K562 (cell line): ENCODE data around the gene PREX1. TPM values are rescaled to one million over a fixed set of nuclear protein-coding genes. Genes with fewer than 3 reads are reported as not detected.

Experiments
- ATAC-seq: fragments of 200-7000 bp; cut with Tn5 transposase; 3 replicates; pipeline ENCODE4 v1.9.1; 2020; ENCODE audit warnings: moderate library complexity
- BruUV-seq: library from RNA; stranded (reverse); fragments of 400-500 nt; replicated peaks from 2 replicates; lab custom pipeline; 2021; lab: Mats Ljungman, UMichigan
- CTCF ChIA-PET: fragments of 300-600 bp; formaldehyde crosslinking; extraction: SDS; loops from one replicate; lab custom pipeline; 2021; ENCODE audit warnings: low intra/inter-chr PET ratio; lab: Yijun Ruan, JAX
- POLR2A ChIA-PET: fragments of 300-600, 350-650 bp; sonication (Branson Sonifier 250); formaldehyde crosslinking; extraction: SDS; loops from one replicate; lab custom pipeline; 2021; ENCODE audit warnings: antibody characterized with exemption, inconsistent platforms; lab: Yijun Ruan, JAX
- DNase-seq, 4 experiments: peaks; one replicate each; pipeline versions ENCODE4 v3.0.0 to v3.0.0-alpha.2; 2011 to 2018; ENCODE audit warnings: low spot score in 3 of 4, mixed read lengths in 3 of 4; ENCODE audit errors: extremely low read depth in 1 of 4
- FAIRE-seq: peaks from 2 replicates; lab custom pipeline; 2011; peaks lifted over from hg19 to GRCh38; lab: Jason Lieb, UNC
- H2AFZ ChIP-seq: 2 replicates; pipeline ENCODE4 v1.6.0; 2011; ENCODE audit warnings: low read depth, low read length, control low read depth, inconsistent platforms
- H3K27ac ChIP-seq: fragments of 200-600 bp; 3 replicates; pipeline ENCODE4 v1.8.0; 2011; ENCODE audit warnings: low read depth, mild to moderate bottlenecking, control low read depth, inconsistent platforms, low read length, moderate library complexity, mixed read lengths; ENCODE audit errors: extremely low read depth
- H3K27me3 ChIP-seq, 2 experiments: fragments of 300-600 bp in 1 of 2; 2 replicates in 1 of 2; 3 replicates in 1 of 2; pipeline versions ENCODE4 v1.6.0 to v1.8.0; 2011; ENCODE audit warnings: inconsistent platforms in 2 of 2, low read length in 2 of 2, mild to moderate bottlenecking in 1 of 2, mixed read lengths in 1 of 2, moderate library complexity in 1 of 2; ENCODE audit not compliant: control insufficient read depth in 2 of 2, insufficient read depth in 2 of 2
- H3K36me3 ChIP-seq: fragments of 300-600 bp; 3 replicates; pipeline ENCODE4 v1.8.0; 2011; ENCODE audit warnings: mild to moderate bottlenecking, low read length, inconsistent platforms; ENCODE audit not compliant: control insufficient read depth, insufficient read depth
- H3K4me1 ChIP-seq, 2 experiments: fragments of 200-600 bp in 1 of 2; replicated peaks in 1 of 2; 2 replicates in 1 of 2; 3 replicates in 1 of 2; pipeline versions ENCODE4 v1.5.1 to v1.8.0; 2011; ENCODE audit warnings: inconsistent platforms in 2 of 2, low read length in 2 of 2, mild to moderate bottlenecking in 1 of 2, mixed read lengths in 1 of 2, moderate library complexity in 1 of 2; ENCODE audit not compliant: control insufficient read depth in 2 of 2, insufficient read depth in 2 of 2
- H3K4me2 ChIP-seq: 2 replicates; pipeline ENCODE4 v1.6.1; 2011; ENCODE audit warnings: low read length, control low read depth, inconsistent platforms, mixed read lengths; ENCODE audit not compliant: insufficient read depth
- H3K4me3 ChIP-seq: fragments of 200-600 bp; sonication (generic), shearing (Covaris generic); 2 replicates; pipeline ENCODE4 v1.5.1; 2016; ENCODE audit warnings: control low read depth, inconsistent platforms
- H3K79me2 ChIP-seq: fragments of 200-600 bp; 3 replicates; pipeline ENCODE4 v1.8.0; 2011; ENCODE audit warnings: low read length, inconsistent platforms; ENCODE audit not compliant: control insufficient read depth, insufficient read depth
- H3K9ac ChIP-seq, 2 experiments: 2 replicates each; pipeline versions ENCODE4 v1.6.0 to v1.6.1; 2011; ENCODE audit warnings: low read depth in 2 of 2, low read length in 2 of 2, control low read depth in 1 of 2, inconsistent platforms in 1 of 2, mild to moderate bottlenecking in 1 of 2, mixed read lengths in 1 of 2; ENCODE audit not compliant: insufficient read depth in 1 of 2
- H3K9me1 ChIP-seq: one replicate; pipeline ENCODE4 v1.6.0; 2011; ENCODE audit warnings: inconsistent platforms, mild to moderate bottlenecking, low read length, moderate library complexity; ENCODE audit not compliant: control insufficient read depth, insufficient read depth
- H3K9me3 ChIP-seq: replicated peaks from 2 replicates; pipeline ENCODE4 v1.5.1; 2011; ENCODE audit warnings: low read depth, low read length, inconsistent platforms; ENCODE audit not compliant: control insufficient read depth, insufficient read depth
- H4K20me1 ChIP-seq: replicated peaks from 2 replicates; pipeline ENCODE4 v1.6.1; 2011; ENCODE audit warnings: low read length, inconsistent platforms, mixed read lengths; ENCODE audit not compliant: control insufficient read depth, insufficient read depth
- ARHGAP35 ChIP-seq: fragments of 450-650 bp; IDR thresholded peaks from 2 replicates; pipeline ENCODE4 v1.6.1; 2018; ENCODE audit not compliant: partially characterized antibody
- CSDE1 ChIP-seq, 2 experiments: fragments of 450-650 bp; IDR thresholded peaks; 2 replicates each; pipeline ENCODE4 v1.6.1; 2016; ENCODE audit warnings: mild to moderate bottlenecking in 1 of 2
- HMG20A ChIP-seq: fragments of 450-650 bp; formaldehyde crosslinking; conservative IDR thresholded peaks from 2 replicates; pipeline ENCODE4 v1.4.0; 2020; ENCODE audit warnings: mild to moderate bottlenecking, mixed read lengths
- JUND ChIP-seq, 2 experiments: IDR thresholded peaks; 2 replicates in 1 of 2; 3 replicates in 1 of 2; pipeline ENCODE4 v1.6.1; 2011; ENCODE audit warnings: borderline replicate concordance in 2 of 2, low read depth in 2 of 2, low read length in 2 of 2, improper control_type of control experiment in 1 of 2, missing biosample characterization in 1 of 2, missing genetic modification characterization in 1 of 2, missing genetic modification reagents in 1 of 2
- MAFF ChIP-seq: IDR thresholded peaks from 2 replicates; pipeline ENCODE4 v1.6.1; 2012; ENCODE audit warnings: low read length, improper control_type of control experiment
- NR2C2 ChIP-seq, 2 experiments: fragments of 200-800 bp in 1 of 2; sonication (Bioruptor generic) in 1 of 2; sonication (generic) in 1 of 2; formaldehyde crosslinking in 1 of 2; IDR thresholded peaks; 2 replicates each; pipeline versions ENCODE4 v1.6.1 to v1.8.0; 2016 to 2022; ENCODE audit warnings: mild to moderate bottlenecking in 1 of 2, missing compliant biosample characterization in 1 of 2, missing genetic modification characterization in 1 of 2, missing genetic modification reagents in 1 of 2
- PURB ChIP-seq: sonication (generic); formaldehyde crosslinking; IDR thresholded peaks from 2 replicates; pipeline ENCODE4 v1.9.0; 2021; ENCODE audit warnings: low read depth, mild to moderate bottlenecking, missing genetic modification reagents
- SMAD4 ChIP-seq: fragments of 250-450 bp; sonication (Bioruptor Pico); conservative IDR thresholded peaks from 2 replicates; pipeline ENCODE4 v1.8.0; 2021; ENCODE audit warnings: inconsistent platforms, mild to moderate bottlenecking, moderate library complexity
- SPI1 ChIP-seq: IDR thresholded peaks from 2 replicates; pipeline ENCODE4 v1.6.1; 2011; ENCODE audit warnings: low read depth, low read length, control low read depth, borderline replicate concordance
- SRSF3 ChIP-seq: fragments of 200-400 bp; formaldehyde crosslinking; IDR thresholded peaks from 2 replicates; pipeline ENCODE4 v1.6.1; 2016; ENCODE audit warnings: mild to moderate bottlenecking, low read length, moderate library complexity; ENCODE audit not compliant: insufficient read depth
- TEAD2 ChIP-seq: fragments of 450-650 bp; IDR thresholded peaks from 2 replicates; pipeline ENCODE4 v1.6.1; 2016; ENCODE audit warnings: missing genetic modification characterization, control low read depth, missing compliant biosample characterization
- TFAM ChIP-seq: fragments of 250-450 bp; sonication (Bioruptor Pico); conservative IDR thresholded peaks from 2 replicates; pipeline ENCODE4 v1.5.0; 2021; ENCODE audit warnings: mild to moderate bottlenecking, moderate library complexity
- ZBTB1 ChIP-seq: sonication (generic); formaldehyde crosslinking; IDR thresholded peaks from 2 replicates; pipeline ENCODE4 v1.8.1; 2023; ENCODE audit warnings: missing genetic modification reagents, low read depth, mild to moderate bottlenecking, borderline replicate concordance
- WGBS: fragments of 100-300 bp; shearing (Covaris generic); methylation state at CpG from one replicate; pipeline ENCODE4 v1.1.6; 2016; ENCODE audit warnings: low coverage, mixed read lengths; ENCODE audit not compliant: insufficient coverage; ENCODE audit errors: missing lambda C conversion rate; 5-methylcytosine and 5-hydroxymethylcytosine counted together
- in situ Hi-C: fragments of 300-500 bp; cut with MboI; formaldehyde crosslinking; loops from 4 replicates; pipeline ENCODE4 v1.15.0; 2018; ENCODE audit warnings: inconsistent platforms, mixed read lengths
- intact Hi-C: fragments of 100-400 bp; cut with micrococcal nuclease; formaldehyde crosslinking; loops from 2 replicates; pipeline ENCODE4 v1.14.2; 2022
- polyA plus RNA-seq, 8 experiments: library from polyadenylated mRNA; depleted of rRNA in 4 of 8; stranded (reverse) in 5 of 8; unstranded in 3 of 8; fragments of >200 nt; fragmentation: Nextera tagmentation in 2 of 8; fragmentation: Illumina TruSeq in 1 of 8; extraction: Ambion mirVana in 2 of 8; extraction: Trizol in 1 of 8; gene quantifications; 2 replicates each; pipeline versions ENCODE4 v1.2.1 to v1.2.3, GENCODE V29; 2011 to 2014; ENCODE audit warnings: inconsistent platforms in 1 of 8, missing spikeins in 1 of 8
- total RNA-seq, 7 experiments: library from RNA; depleted of rRNA in 6 of 7; stranded (reverse); fragments of >200 nt in 6 of 7; fragmentation: Illumina TruSeq in 2 of 7; extraction: Trizol in 2 of 7; gene quantifications; 2 replicates each; pipeline versions ENCODE4 v1.2.1 to v1.2.3, GENCODE V29; 2011 to 2021; ENCODE audit warnings: low replicate concordance in 1 of 7

PREX1 gene
- total and polyA plus RNA-seq, 9 of the 15 experiments (the other 6 are each of a cell fraction or from before 2014, with no cell fraction given) = 0.37 to 10.4 (median 4.8) TPM

DNA sequence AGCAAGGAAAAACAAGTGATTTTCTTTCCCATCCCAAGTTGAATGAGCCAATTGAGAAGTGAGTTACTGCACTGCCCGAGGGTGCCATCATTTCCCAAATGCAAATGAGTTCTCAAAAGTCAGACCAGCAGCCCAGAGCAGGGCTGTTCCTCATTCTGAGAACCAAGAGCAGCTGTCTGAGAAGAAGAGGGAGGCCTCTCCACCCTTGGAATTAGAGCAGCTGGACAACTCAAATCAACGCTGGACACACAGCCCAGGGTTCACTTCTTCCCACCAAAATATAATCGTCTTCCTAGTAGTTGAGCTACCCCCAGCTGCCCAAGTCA, 4.6 kb upstream of the PREX1 start:
- in situ Hi-C loops = no loop called here

DNA sequence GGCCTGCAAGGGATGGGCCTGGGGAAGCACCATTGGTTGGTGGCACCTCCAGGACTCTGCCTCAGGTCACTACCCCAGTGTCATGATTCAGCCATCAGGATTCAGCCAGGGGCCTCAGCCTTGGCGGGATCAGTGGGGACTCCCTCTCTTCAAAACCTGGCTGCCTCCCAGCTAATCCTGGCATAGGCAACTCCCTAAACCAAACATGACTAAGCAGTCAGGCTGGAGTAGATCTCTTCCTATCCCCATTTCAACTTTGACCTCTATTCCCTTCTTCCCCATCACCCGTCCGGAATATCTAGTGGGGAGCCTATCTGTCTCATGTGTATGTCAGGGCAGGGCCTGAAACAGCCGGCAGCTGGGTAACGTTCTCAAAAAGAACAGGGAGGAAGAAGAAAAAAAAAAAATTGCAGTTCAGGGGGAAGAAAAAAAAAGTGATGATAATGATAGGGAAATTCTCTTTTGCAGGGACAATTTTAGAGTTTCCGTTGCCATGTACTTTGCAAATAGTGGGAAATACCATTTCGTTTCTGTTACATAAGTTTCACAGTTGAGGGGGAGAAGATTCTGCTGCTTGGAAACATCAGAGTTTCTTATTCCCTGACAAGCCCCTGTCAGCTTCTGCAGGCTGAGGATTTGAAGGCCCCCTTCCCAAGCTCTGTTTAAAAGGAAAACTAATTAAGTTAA, 4.1 kb upstream of the PREX1 start:
- WGBS = 11% methylated on average over 7 of the region's 7 CpGs
- Histone ChIP-seq H3K79me2 (no peaks in the 10 kb centered on the region), H3K4me1 (peaks cover 31 to 35% of the 10 kb centered on the region in 2 experiments), H2AFZ (no peak overlapping the region; the same call in 1 of the 2 replicates), H3K4me2 (0 out of 2 replicates have a peak overlapping the region, but pooled peaks have one; percentile 3), H4K20me1 (no peaks in the 10 kb centered on the region), H3K27me3 (no peaks in the 10 kb centered on the region), H3K27ac (no peak overlapping the region), H3K9me1 (no peaks in the 10 kb centered on the region), H3K36me3 (no peaks in the 10 kb centered on the region), H3K9ac (no peak overlapping the region), H3K4me3 (no peak overlapping the region), H3K9me3 (no peaks in the 10 kb centered on the region)
- no TSS peak for BruUV-seq
- ChIA-PET POLR2A (interaction anchor here (0.5 to 0.9 kb wide), 4 partner anchors 10 to 149 kb away, joined by 3 to 4 read pairs (median 4); no protein-coding TSS in a partner anchor), CTCF (no interaction called here)
- FAIRE-seq (no peak), ATAC-seq (peak; percentile 13; the same call in 2 of the 3 replicates), DNase-seq (peak; percentile 40 to 57 (median 50))
- intact Hi-C loops (no loop called here), in situ Hi-C loops (no loop called here)
- peak; percentile 57; the same call in 1 of the 2 replicates for TF ChIP-seq SMAD4 (CRISPR knock-in tag)
- TF ChIP-seq JUND (IDR thresholded peaks at IDR 0.05; ENCODE audit: borderline replicate concordance, low read depth, low read length) = peak; percentile 43; the same call in 1 of the 2 replicates
- peak; percentile 34; the same call in 1 of the 3 replicates for TF ChIP-seq JUND (tag; IDR thresholded peaks at IDR 0.05; ENCODE audit: borderline replicate concordance, low read depth, low read length)
- no peak for TF ChIP-seq ARHGAP35
- no peak for TF ChIP-seq ZBTB1 (CRISPR knock-in tag)
- no peak for TF ChIP-seq HMG20A (CRISPR knock-in tag)
- no peak for TF ChIP-seq PURB (CRISPR knock-in tag)
- 0 out of 2 replicates have a peak, but pooled peaks have one; percentile 29 for TF ChIP-seq NR2C2 (CRISPR knock-in tag; IDR thresholded peaks at IDR 0.05)
- TF ChIP-seq NR2C2 (tag; IDR thresholded peaks at IDR 0.05) = peak; percentile 92
- TF ChIP-seq SRSF3 = no peak
- peak; percentile 48; the same call in 1 of the 2 replicates for TF ChIP-seq MAFF
- no peak for TF ChIP-seq TFAM (CRISPR knock-in tag)
- no peak for TF ChIP-seq CSDE1 (IDR thresholded peaks at IDR 0.05)

More for the DNA sequence above, 4.6 kb upstream of the PREX1 start:
- 26% methylated on average over 3 of the region's 3 CpGs for WGBS
- Histone ChIP-seq H2AFZ (no peak overlapping the region; the same call in 1 of the 2 replicates), H3K4me1 (peaks cover 26 to 35% of the 10 kb centered on the region in 2 experiments), H3K4me3 (no peak overlapping the region), H3K9me1 (no peaks in the 10 kb centered on the region), H4K20me1 (no peaks in the 10 kb centered on the region), H3K27ac (no peak overlapping the region), H3K9me3 (no peaks in the 10 kb centered on the region), H3K36me3 (no peaks in the 10 kb centered on the region), H3K79me2 (no peaks in the 10 kb centered on the region), H3K9ac (no peak overlapping the region; a peak in 1 of 4 replicates), H3K27me3 (no peaks in the 10 kb centered on the region), H3K4me2 (no peak overlapping the region)
- no peak for DNase-seq
- FAIRE-seq = no peak
- intact Hi-C loops = no loop called here
- BruUV-seq = no TSS peak
- ChIA-PET CTCF (no interaction called here), POLR2A (interaction anchor here (0.7 to 0.8 kb wide), 2 partner anchors 9 to 63 kb away, joined by 3 to 4 read pairs; no protein-coding TSS in a partner anchor)
- TF ChIP-seq SPI1 (peak; percentile 80; the same call in 1 of the 2 replicates), TEAD2 (tag) (no peak)
- no peak for ATAC-seq
